Measurements from ENCODE around the gene SNAPC1.

- TF ChIP-seq YY1 (IDR thresholded peaks at IDR 0.05; ENCODE audit: low read depth, low read length): no peak
- no peak for TF ChIP-seq PAX5 (IDR thresholded peaks at IDR 0.05; ENCODE audit: borderline replicate concordance, low read depth, low read length)
- TF ChIP-seq POLR2A (IDR thresholded peaks at IDR 0.05; ENCODE audit: low read depth, low read length): no peak
- no peak for TF ChIP-seq EP300 (IDR thresholded peaks at IDR 0.05; ENCODE audit: borderline replicate concordance in 1 of 2, control insufficient read depth in 1 of 2, low read depth in 2 of 2, low read length in 2 of 2)
- TF ChIP-seq FOXM1 (IDR thresholded peaks at IDR 0.05; ENCODE audit: low read depth, low read length): no peak
- no peak for TF ChIP-seq MTA2 (IDR thresholded peaks at IDR 0.05; ENCODE audit: low read depth)
- no peak for TF ChIP-seq CTCF (IDR thresholded peaks at IDR 0.05 in 2 of 3, conservative IDR thresholded peaks at IDR 0.05 in 1 of 3; ENCODE audit: control insufficient read depth in 2 of 3, extremely low read depth in 1 of 3, insufficient read depth in 1 of 3, low read depth in 3 of 3, low read length in 3 of 3)
Observed at GRCh38 chr14:61822458-61822857, 60.2 kb downstream of the SNAPC1 start.

All from GM12878 (cell line).